ENCODE measurements around the gene LY6G6F.
"Not testable (repeated sequence)": the region's sequence is repeated elsewhere in the genome, so short reads cannot be mapped to it uniquely, and the experiment has no call there.

Gene LY6G6F

GRCh38 chr6:31702819-31703716, 3.6 kb upstream of the LY6G6F start, which contains the start of gene ABHD16A:
TSS of gene ABHD16A (minus strand) at chr6:31703324. CDS start at chr6:31703281, 43 bp downstream.
- peak; percentile 88 for DNase-seq

DNA sequence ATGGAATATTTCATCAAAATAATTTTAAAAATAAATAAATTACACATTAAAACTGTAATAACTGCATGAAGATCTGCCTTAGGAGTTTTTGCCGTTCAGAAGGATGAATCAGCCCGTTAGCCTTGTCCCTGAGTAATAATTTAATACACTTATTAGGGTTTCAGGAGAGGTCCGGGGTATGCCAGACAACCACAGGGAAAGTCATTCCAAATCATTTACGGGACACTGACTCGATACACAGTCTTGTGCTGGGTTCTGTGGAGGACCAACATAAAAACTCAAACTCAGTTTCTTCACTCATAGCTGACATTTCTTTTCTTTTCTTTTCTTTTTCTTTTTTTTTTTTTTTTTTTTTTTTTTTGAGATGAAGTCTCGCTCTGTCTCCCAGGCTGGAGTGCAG, 735 bp upstream of the LY6G6F start:
- DNase-seq, result no peak

DNA sequence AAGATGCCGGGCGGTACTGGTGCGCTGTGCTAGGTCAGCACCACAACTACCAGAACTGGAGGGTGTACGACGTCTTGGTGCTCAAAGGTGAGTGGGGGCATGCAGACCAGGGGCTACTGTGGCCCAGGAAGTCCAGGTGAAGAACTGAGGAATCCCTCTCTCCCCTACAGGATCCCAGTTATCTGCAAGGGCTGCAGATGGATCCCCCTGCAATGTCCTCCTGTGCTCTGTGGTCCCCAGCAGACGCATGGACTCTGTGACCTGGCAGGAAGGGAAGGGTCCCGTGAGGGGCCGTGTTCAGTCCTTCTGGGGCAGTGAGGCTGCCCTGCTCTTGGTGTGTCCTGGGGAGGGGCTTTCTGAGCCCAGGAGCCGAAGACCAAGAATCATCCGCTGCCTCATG, 1.0 kb downstream of the LY6G6F start:
- no peak for DNase-seq

DNA sequence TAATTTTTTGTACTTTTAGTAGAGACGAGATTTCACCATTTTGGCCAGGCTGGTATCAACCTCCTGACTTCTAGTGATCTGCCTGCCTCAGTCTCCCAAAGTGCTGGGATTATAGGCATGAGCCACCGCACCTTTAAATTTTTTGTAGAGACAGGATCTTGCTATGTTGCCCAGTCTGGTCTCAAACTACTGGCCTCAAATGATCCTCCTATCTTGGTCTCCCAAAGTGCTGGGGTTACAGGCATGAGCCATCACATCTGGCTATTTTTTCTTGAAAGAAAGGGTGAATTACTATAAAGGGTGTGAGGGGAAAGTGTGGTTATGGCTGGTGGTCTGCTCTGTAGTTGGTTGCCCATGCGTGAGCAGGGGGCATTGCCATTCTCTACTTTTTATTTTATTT, 1.6 kb downstream of the LY6G6F start:
- no peak for DNase-seq

DNA sequence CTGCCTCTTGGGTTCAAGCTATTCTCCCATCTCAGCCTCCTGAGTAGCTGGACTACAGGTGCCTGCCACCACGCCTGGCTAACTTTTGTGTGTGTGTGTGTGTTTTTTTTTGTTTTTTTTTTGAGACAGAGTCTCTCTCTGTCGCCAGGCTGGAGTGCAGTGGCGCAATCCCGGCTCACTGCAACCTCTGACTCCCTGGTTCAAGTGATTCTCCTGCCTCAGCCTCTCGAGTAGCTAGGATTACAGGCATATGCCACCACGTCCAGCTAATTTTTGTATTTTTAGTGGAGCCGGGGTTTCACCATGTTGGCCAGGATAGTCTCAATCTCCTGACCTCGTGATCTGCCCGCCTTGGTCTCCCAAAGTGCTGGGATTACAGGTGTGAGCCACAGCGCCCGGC, 2.5 kb downstream of the LY6G6F start:
- not testable (repeated sequence) for DNase-seq

- no peak for DNase-seq
Observed at GRCh38 chr6:31710523-31711219, 4.0 kb downstream of the LY6G6F start.

- no peak for DNase-seq
Observed at GRCh38 chr6:31711233-31711632, 4.6 kb downstream of the LY6G6F start.

- no peak for DNase-seq
Observed at GRCh38 chr6:31712296-31712695, 5.6 kb downstream of the LY6G6F start.

GRCh38 chr6:31713465-31713864, 6.8 kb downstream of the LY6G6F start:
- DNase-seq, result no peak

- no peak for DNase-seq
Observed at GRCh38 chr6:31713991-31714684, 7.5 kb downstream of the LY6G6F start.

DNA sequence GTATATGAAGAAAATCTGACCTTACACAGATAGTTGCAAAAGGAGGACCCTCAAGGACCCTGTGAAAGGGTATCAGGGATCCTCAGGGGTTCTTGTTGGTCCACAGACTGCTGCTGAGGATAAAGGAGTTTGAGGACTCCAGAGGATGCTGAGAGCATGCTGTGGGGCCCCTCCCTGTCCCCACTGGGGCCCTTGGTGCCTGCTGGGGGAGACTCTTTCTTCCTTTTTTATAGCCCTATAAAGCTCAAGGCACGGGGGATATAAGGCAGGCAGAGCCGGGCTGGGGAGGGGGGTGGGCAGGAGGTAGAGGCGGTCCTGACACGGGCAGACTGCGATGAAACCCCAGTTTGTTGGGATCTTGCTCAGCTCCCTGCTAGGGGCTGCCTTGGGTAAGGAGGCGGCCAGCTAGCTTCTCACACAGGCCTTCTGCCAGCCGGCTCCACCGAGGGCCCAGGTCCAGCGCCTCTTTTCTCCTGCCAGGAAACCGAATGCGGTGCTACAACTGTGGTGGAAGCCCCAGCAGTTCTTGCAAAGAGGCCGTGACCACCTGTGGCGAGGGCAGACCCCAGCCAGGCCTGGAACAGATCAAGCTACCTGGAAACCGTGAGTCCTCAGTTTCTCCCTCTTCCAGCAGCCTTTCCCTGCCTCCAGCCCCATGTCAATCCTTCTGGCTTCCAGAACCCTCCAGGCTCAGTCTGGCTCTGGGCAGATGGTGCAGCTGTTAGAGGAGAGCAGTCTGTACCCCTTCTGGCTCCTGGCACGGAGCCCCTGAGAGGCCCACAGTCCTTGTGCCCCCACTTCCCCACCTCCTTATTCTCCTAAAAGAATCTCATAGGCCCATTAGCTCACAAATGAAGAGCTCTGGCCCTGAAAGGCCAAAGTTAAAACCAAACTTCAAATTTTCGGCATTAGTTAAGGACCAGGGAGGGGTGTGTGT, 8.6 kb downstream of the LY6G6F start, which contains the start of gene LY6G6D:
LY6G6D (plus strand) TSS at position 327 of the 937 bp plus-strand sequence; CDS start at position 335, 8 bp downstream.
- DNase-seq, result no peak

- DNase-seq, result no peak
Observed at GRCh38 chr6:31717499-31718222, 11.0 kb downstream of the LY6G6F start.

DNA sequence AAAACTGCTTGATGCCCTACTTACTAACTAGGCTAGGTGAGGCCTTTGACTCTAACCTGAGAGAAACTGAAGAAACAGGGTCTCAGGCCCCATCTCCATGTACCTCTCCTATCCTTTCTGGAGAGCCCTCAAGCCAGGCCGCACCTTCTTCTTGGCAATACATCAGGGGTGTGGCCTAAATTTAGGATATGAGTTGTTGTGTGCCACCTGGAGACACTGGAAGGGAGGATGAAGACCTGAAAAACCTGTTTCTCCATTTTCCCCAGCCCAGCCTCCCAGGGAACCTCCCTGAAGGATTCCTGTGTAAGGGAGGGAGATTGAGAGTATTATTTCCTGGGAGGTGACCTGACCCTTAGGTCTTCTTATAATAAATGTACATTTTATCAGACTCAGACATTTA, 11.6 kb downstream of the LY6G6F start:
- DNase-seq, result peak; percentile 47

- DNase-seq, result no peak
Observed at GRCh38 chr6:31719001-31719400, 12.3 kb downstream of the LY6G6F start.

DNA sequence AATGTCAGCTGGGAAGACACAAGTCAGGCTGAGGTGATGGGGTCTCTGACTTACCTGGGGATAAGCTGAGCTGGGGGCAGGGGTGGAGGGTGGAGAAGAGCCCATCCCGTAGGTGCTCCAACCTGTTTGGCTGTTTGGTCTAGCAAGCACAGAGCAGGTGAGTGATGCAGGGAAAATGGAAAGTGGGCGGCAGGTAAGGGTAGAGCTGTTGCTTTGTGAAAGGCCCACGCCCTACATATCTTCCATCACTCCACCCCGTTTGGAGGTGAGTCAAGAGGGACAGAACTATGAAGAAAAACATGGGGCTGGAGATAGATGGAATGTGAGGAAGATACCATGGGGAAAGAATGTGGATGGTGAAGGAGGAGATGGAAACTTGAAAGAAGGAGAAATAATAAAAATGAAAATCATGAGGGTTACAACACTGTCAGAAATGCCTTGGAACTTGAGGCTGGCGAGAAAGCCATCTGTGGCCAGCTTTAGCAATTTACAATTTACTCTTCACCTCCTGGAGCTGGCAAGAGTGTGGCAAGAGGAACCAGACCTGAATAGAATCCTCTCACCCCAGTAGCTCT, 13.6 kb downstream of the LY6G6F start:
- no peak for DNase-seq

- no peak for DNase-seq
Observed at GRCh38 chr6:31721351-31722020, 14.8 kb downstream of the LY6G6F start, which contains the start of gene LY6G6C. TSS of gene LY6G6C (minus strand) at chr6:31721746. CDS start at chr6:31721679, 67 bp downstream.

DNA sequence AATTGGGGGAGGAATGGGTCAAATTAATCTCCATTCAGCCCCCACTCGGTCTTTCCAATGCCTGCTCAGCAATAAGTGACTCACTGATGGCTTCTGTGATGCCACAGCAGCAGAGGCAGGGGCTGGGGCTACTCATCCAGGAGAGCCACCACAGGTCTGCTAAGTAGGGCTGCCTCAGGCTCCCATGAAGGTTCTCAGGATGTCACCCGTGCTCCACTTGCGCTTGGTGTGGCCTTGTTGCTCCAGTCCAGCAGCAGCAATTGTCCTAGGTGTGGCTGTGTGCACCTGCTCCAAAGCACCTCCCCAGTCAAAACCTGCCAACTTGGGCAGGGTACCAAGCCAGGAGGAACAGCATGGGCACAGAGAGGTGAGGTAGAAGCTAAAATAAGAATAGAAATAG, 15.5 kb downstream of the LY6G6F start:
- no peak for DNase-seq

DNA sequence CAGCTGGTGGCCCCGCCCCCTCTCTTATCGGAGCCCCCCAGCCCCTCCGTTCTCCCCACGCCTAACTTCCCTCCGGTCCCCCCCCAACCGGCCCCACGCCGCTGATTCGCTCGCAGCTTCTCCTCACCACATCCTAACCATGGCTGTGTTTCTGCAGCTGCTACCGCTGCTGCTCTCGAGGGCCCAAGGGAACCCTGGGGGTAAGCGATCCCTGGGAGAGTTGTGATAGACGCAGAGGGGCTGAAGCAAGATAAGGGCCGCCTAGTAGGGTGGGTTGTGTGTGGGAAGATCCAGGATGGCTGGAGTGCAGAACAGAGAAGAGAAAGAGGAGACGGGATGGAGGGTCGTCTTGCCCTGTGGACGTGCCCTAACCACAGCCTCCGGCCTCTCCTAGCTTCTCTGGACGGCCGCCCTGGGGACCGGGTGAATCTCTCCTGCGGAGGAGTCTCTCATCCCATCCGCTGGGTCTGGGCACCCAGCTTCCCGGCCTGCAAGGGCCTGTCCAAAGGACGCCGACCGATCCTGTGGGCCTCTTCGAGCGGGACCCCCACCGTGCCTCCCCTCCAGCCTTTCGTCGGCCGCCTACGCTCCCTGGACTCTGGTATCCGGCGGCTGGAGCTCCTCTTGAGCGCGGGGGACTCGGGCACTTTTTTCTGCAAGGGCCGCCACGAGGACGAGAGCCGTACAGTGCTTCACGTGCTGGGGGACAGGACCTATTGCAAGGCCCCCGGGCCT, 16.7 kb downstream of the LY6G6F start, which contains the start of gene MPIG6B:
MPIG6B (plus strand) TSS at position 129 of the 735 bp plus-strand sequence; CDS start at position 140, 11 bp downstream.
- no peak for DNase-seq

- no peak for DNase-seq
Observed at GRCh38 chr6:31723980-31724691, 17.5 kb downstream of the LY6G6F start.

Measured in NCI-H2029 treated with DMSO at 0.1 percent for 48 hours (cell line).